Subcutaneous abdominal adipose tissue (tissue), 5 donors: ENCODE measurements around the gene KIAA0040.
"Not testable (repeated sequence)": the region's sequence is repeated elsewhere in the genome, so short reads cannot be mapped to it uniquely, and the experiment has no call there.

Experiments
- H3K27ac ChIP-seq: one replicate; pipeline ENCODE4 v1.7.0; 2013; ENCODE audit warnings: low read depth, mild to moderate bottlenecking, inconsistent platforms, low read length, moderate library complexity
- H3K27me3 ChIP-seq, 5 donors: one replicate each; pipeline ENCODE4 v1.7.0; 2013; ENCODE audit warnings: low read length in 5 of 5, inconsistent platforms in 1 of 5; ENCODE audit not compliant: control insufficient read depth in 5 of 5, insufficient read depth in 4 of 5
- H3K36me3 ChIP-seq, 5 donors: one replicate each; pipeline ENCODE4 v1.7.0; 2013; ENCODE audit warnings: low read length in 5 of 5; ENCODE audit not compliant: control insufficient read depth in 5 of 5, insufficient read depth in 5 of 5
- H3K4me1 ChIP-seq, 5 donors: one replicate each; pipeline ENCODE4 v1.7.0; 2013; ENCODE audit warnings: low read length in 5 of 5, mild to moderate bottlenecking in 3 of 5, moderate library complexity in 1 of 5; ENCODE audit not compliant: control insufficient read depth in 5 of 5, insufficient read depth in 5 of 5
- H3K4me3 ChIP-seq, 5 donors: one replicate each; pipeline ENCODE4 v1.7.0; 2013; ENCODE audit warnings: low read length in 5 of 5, low read depth in 1 of 5
- H3K9ac ChIP-seq, 5 donors: one replicate each; pipeline ENCODE4 v1.7.0; 2013; ENCODE audit warnings: low read length in 5 of 5, mild to moderate bottlenecking in 4 of 5, moderate library complexity in 3 of 5
- H3K9me3 ChIP-seq, 5 donors: one replicate each; pipeline ENCODE4 v1.7.0; 2013; ENCODE audit warnings: low read length in 5 of 5; ENCODE audit not compliant: control insufficient read depth in 5 of 5
- donor health status: healthy.
- donor health status: healthy.
- donor health status: healthy.
- donor health status: healthy.
- donor health status: healthy.

Gene KIAA0040

DNA sequence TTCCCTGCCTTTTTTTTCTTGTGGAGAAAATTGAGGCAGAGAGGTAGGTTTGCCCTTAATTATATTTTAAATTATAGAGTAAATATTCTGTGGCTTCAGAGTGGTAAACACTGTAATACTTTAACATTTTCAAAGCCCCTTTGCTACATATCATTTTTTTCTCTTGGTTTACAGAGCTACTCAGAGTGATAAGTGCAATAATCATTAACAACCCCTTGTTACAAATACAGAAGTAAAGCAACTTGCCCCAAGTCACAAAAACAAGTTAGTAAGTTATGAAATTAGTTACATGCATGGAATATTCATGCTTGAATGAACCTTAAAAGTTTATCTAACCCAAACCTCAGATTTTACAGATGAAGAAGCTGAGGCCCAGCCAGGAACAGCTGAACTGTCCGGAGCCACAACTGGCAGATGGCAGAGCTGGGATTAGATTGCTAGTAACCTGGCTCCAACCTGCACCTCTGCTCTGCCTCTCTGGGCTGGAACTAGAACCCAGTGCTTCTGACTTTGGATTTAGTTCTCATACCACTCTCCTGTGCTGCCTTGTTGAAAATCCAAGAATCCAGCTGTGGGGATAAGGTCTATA lies 76.3 kb downstream of the KIAA0040 start:
- Histone ChIP-seq H3K9ac (no peak overlapping the region), H3K27ac (no peak overlapping the region), H3K4me1 (peaks cover 0 to 11% (median 7%) of the 10 kb centered on the region in 5 donors), H3K27me3 (no peaks in the 10 kb centered on the region), H3K4me3 (no peak overlapping the region), H3K9me3 (peaks cover 11 to 23% (median 18%) of the 10 kb centered on the region in 5 donors), H3K36me3 (no peaks in the 10 kb centered on the region)

DNA sequence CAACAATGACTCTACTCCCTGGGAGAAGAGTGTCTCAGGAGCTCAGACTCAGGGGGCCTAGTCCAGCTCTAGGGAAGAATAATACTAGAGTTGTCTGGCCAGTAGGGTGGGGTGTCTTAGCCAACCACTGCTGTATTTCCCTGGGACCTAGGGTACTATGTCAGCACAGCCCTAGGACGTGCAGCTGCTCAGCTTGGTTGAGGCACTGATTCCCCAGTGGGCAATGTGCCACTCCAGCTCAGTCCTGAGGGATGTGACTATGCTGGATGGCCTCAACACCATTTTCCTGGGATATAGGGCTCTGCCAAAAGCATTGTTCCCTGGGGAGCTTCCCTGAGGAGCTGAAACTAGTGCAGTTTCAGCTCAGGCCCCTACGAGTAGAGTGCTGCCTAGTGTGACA lies 77.6 kb downstream of the KIAA0040 start:
- Histone ChIP-seq H3K27me3 (no peaks in the 10 kb centered on the region), H3K4me3 (peak overlapping the region in 2 of 5 donors; percentile 12 to 33), H3K27ac (no peak overlapping the region), H3K9me3 (peaks cover 11 to 23% (median 18%) of the 10 kb centered on the region in 5 donors), H3K36me3 (no peaks in the 10 kb centered on the region), H3K4me1 (peaks cover 0 to 11% (median 7%) of the 10 kb centered on the region in 5 donors), H3K9ac (no peak overlapping the region)

DNA sequence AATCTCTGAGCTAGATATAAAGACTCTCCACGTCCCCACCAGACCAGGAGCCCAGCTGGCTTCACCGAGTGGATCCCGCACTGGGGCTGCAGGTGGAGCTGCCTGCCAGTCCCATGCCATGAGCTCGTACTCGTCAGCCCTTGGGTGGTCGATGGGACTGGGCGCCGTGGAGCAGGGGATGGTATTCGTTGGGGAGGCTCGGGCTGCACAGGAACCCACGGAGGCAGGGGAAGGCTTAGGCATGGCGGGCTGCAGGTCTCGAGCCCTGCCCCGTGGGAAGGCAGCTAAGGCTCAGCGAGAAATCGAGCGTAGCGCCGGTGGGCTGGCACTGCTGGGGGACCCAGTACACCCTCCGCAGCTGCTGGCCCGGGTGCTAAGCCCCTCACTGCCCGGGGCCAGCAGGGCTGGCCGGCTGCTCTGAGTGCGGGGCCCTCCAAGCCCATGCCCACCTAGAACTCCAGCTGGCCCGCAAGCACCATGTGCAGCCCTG lies 84.2 kb downstream of the KIAA0040 start:
- H3K4me3 ChIP-seq, H3K27me3 ChIP-seq, H3K4me1 ChIP-seq, H3K9me3 ChIP-seq, H3K27ac ChIP-seq, H3K36me3 ChIP-seq, H3K9ac ChIP-seq: not testable (repeated sequence)
